Spleen (tissue), 7 donors: ENCODE results near the gene PAPPA.

ENCODE experiments used
- CTCF ChIP-seq, 11 experiments: fragments of 200-600 bp in 7 of 11; fragments of 450-650 bp in 4 of 11; sonication (generic) in 4 of 11; IDR thresholded peaks in 8 of 11; conservative IDR thresholded peaks in 3 of 11; 1 replicate in 7 of 11; 2 replicates in 4 of 11; pipeline versions ENCODE4 v1.4.0 to v1.8.0; 2016 to 2021; ENCODE audit warnings: antibody characterized with exemption in 11 of 11, inconsistent platforms in 4 of 11, mild to moderate bottlenecking in 1 of 11
- POLR2A ChIP-seq, 3 donors: fragments of 450-650 bp; IDR thresholded peaks; one replicate each; pipeline ENCODE4 v1.5.1; 2017; ENCODE audit warnings: antibody characterized with exemption in 3 of 3, mild to moderate bottlenecking in 1 of 3
- donor health status: DM: no; HTN: no; CAD: no; lungs with moderate emphysema.
- donor health status: DM: no; HTN: no; CAD: no.
- donor health status: DM: no; HTN: no; CAD: no.

DNA sequence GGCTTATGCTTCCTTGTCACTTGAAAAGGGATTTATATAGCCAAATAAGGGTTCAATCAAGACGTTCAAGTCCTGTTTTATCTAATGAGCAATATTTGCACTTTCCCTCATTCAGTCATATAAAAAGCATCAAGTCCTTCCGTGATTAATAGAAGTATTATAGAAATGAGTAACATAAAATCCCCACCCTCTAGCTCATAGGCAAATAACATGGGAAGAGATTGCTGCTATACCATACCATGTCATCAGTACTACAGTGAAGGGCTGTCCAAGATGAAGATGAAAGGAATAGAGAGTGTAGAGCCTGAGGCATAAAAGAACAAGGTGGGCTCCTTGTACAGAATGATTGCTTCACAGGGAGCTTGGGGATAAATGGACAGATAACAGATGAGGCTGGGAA lies 20.4 kb upstream of the PAPPA start:
- no peak for TF ChIP-seq CTCF (IDR thresholded peaks at IDR 0.05 in 8 of 11, conservative IDR thresholded peaks at IDR 0.05 in 3 of 11)
- no peak for TF ChIP-seq POLR2A (IDR thresholded peaks at IDR 0.05)
